ENCODE measurements around the gene ZNF606. TPM values are rescaled to one million over a fixed set of nuclear protein-coding genes. Genes with fewer than 3 reads are reported as not detected.
"Not testable (repeated sequence)": the region's sequence is repeated elsewhere in the genome, so short reads cannot be mapped to it uniquely, and the experiment has no call there.

Gene ZNF606
- total RNA-seq, 1 experiment from 2014 or later, result 30.2 TPM

DNA sequence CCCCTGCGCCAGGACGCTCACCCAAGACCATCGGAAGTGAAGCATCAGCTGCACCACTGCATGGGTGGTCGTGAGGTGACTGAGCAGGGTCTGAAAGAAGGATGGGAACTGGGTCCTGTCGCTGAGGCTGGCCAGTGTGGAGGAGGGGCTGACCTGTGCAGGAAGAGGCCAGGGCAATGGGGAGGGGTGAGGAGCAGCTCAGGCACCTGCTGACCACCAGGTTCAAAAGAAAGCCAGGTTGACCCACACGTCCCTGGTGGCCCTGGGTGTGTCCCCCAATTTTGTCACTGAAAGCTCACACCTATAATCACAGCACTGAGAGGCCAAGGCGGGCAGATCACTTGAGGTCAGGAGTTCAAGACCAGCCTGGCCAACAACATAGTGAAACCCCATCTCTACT, 17.5 kb upstream of the ZNF606 start:
- no peak for DNase-seq (ENCODE audit: low spot score)
- in situ Hi-C loops (cut with HindIII; ENCODE audit: low sequenced_read_pairs), result no loop called here

DNA sequence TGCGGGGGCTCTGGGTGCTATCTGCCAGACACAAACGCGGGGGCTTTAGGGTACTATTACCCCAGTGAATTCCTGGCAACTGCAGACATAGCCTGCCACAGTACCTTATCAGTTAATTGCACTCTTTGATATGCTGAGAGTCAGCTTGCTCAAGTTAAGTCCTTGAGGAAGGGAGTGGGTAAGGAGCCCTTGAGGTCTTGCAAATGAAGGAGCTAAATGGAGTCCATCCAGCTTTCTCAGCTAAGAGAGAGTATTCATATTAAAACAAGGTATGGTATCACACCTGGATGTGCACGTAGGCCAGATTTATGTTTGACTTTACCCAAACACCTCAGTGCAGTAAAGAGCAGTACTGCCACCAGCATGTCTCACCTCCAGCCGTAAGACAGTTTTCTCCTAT, 11.5 kb upstream of the ZNF606 start:
- DNase-seq (ENCODE audit: low spot score), result no peak
- in situ Hi-C loops (cut with HindIII; ENCODE audit: low sequenced_read_pairs), result no loop called here

DNA sequence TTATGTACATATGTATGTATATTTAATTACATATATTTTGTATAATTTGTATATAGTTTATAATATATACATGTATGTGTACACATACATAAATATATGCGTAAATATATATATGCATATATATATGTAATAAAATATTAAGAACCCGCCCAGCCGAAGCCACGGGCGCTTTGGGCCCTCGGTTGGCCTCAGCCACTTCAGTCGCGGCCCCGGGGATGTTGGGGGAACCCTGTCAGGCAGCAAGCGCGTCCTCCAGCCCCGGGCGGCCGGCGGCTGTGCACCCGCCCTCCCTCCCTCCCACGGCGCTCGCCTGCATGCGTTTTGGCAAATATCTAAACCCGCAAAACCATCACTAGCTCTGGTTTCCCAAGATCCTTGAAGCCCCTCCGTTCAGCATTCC, 7.9 kb upstream of the ZNF606 start:
- in situ Hi-C loops (cut with HindIII; ENCODE audit: low sequenced_read_pairs), result no loop called here
- no peak for DNase-seq (ENCODE audit: low spot score)

DNA sequence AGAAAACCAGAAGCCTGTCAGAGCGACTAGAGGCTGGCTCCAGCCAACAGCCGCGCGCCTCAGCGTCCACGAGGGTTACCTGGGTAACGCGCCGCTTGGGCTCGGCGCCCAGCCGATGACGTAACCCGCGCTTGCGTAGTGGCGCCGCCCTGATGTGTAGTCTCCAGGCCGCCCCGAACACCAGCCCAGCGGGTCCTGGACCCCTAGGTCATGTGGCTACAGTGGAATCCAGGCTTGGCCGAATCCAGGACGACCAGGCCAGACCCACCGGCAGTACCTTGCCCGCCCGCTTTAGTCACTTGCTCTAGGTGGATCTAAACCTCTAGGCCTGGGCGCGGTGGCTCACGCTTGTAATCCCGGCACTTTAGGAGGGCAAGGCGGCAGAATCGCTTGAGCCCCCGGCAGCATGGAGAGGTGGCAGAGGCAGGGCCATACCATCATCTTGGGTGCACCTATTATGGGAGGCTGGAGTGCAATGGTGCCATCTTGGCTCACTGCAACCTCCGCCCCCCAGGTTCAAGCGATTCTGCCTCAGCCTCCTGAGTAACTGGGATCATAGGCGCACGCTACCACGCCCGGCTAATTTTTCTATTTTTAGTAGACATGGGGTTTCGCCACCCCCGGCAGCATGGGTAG, 7.2 kb upstream of the ZNF606 start:
- peak; percentile 92 for DNase-seq (ENCODE audit: low spot score)
- in situ Hi-C loops (cut with HindIII; ENCODE audit: low sequenced_read_pairs), result no loop called here

DNA sequence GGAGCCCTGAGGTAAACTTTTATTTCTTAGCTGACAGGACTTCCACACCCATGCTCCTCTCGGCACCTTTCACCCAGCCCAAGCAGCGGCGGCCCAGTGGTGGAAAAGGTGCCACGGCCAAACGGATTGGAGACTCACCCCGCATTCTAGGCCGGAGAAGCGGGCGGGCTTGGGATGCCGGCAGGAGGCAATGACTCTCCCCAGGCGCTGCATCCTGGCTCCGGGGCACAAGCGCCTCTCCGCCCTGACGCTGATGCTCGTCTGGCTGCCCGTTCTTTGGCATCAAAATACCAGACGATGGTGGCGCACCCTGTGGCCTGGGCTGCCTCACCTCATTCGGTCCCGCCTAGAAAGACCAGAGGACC, 6.7 kb upstream of the ZNF606 start:
- in situ Hi-C loops (cut with HindIII; ENCODE audit: low sequenced_read_pairs), result no loop called here
- DNase-seq (ENCODE audit: low spot score), result no peak

DNA sequence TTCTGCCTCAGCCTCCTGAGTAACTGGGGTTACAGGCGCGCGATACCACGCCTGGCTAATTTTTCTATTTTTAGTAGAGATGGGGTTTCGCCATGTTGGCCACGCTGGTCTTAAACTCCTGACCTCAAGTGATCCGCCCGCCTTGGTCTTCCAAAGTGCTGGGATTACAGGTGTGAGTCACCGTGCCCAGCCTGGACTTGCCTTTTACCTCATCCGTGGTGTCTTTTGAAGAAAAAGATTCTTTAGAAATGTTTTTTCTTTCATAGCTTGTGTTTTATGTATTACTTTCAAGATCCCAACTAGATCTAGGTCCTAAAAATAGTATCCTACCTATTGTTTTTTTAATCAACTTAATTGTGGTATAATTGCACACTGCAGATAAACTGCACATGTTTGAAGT, 6.3 kb upstream of the ZNF606 start:
- in situ Hi-C loops (cut with HindIII; ENCODE audit: low sequenced_read_pairs); DNase-seq (ENCODE audit: low spot score): not testable (repeated sequence)

DNA sequence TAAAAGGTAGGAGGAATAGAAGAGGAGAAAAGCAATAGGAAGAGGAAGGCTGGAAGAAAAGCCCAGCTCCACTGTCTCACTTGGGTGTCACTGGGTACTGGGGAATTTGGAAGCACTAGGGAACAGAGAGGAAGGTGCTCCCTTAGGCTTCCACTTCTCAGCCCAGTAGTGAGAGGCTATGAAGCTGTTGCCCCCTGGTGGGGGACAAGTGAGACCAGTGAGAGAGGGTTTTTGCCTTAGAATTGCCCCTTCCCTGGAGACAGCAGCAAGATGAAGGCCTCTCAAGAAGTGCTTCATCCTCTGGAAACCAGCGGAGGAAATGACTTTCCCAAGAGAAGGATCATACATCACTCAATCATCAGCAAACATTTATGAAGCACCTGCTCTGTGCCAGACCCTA, 4.7 kb upstream of the ZNF606 start:
- in situ Hi-C loops (cut with HindIII; ENCODE audit: low sequenced_read_pairs), result no loop called here

DNA sequence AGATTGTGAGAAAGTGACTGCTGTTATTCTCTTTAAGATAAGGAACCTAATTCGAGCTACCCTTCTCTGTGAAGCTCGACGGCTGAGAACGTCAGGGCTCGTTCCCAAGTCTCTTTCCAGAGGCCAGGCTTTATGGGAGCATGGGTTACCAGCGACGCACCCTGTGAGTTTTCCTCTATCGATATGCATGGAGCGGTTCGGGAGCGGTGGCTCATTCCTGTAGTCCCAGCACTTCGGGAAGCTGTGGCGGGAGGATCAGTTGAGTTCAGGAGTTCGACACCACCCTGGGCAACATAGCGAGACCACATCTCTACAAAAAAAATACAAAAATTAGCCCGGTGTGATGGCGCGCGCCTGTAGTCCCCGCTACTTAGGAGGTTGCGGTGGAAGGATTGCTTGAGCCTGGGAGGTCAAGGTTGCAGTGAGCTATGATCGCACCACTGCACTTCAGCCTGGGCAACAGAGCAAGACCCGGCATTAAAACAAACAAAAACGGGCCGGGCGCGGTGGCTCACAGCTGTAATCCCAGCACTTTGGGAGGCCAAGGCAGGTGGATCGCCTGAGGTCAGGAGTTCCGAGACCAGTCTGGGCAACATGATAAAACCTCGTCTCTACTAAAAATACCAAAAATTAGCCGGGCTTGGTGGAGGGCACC, 681 bp upstream of the ZNF606 start:
- peak; percentile 30 for DNase-seq (ENCODE audit: low spot score)
- in situ Hi-C loops (cut with HindIII; ENCODE audit: low sequenced_read_pairs), result no loop called here

More for the DNA sequence above, 4.7 kb upstream of the ZNF606 start:
- no peak for DNase-seq (ENCODE audit: low spot score)

DNA sequence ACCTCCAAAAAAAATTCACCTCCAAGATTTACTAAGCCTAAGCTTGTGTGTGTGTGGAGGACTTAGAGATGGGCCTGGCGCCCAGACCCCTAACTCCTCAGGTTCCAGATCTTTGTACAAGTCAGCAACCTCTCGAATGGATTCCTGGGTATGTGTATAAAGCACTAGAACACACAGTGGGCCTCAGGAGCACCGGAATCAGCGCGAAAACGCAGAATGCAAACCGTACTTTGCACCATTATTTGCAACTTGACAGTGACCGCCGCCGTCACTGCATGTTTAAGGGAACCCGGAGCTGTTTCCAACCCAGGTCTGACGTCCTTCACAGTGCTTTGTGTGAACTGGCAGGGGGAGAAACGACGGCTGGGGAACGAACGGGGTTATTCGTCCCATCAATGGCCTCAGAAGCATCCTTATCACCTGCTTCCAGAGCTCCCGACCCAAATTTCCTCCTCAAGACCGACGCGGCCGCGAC, 688 bp downstream of the ZNF606 start:
- in situ Hi-C loops (cut with HindIII; ENCODE audit: low sequenced_read_pairs), result no loop called here
- DNase-seq (ENCODE audit: low spot score), result no peak

DNA sequence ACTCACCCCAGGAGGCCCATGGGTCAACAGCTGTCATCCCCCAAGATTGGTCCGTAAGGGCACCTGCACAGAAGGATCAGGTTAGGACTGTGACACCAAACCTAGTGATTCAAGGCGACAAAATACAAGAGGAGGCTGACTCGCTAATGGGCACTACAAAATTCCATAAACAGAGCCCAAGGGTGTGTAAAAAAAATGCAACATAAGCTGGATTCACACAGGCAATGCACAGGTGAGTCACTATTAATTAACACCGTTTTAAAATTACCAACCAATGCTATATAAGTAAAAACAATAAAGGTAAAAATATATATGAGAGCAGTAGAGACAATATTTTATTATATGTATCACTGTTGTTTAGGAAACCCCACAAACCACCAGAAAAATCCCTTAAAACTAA, 1.9 kb downstream of the ZNF606 start:
- in situ Hi-C loops (cut with HindIII; ENCODE audit: low sequenced_read_pairs), result no loop called here
- DNase-seq (ENCODE audit: low spot score), result no peak

DNA sequence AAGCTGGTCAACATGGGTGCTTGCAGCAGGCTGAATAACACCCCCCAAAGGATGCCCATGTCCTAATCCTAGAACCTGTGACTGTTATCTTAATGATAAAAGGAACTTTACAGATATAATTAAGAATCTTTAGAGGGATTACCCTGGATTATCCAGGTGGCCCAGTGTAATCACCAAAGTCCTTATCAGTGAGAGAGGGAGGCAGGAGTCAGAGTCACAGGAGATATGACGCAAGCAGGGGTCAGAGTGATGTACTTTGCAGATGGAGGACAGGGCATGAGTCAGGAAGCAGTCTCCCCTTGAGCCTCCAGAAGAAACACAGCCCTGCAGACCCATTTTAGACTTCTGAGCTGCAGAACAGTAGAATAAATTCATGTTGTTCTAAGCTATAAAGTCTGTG, 9.8 kb downstream of the ZNF606 start:
- in situ Hi-C loops (cut with HindIII; ENCODE audit: low sequenced_read_pairs), result no loop called here
- DNase-seq (ENCODE audit: low spot score), result no peak

DNA sequence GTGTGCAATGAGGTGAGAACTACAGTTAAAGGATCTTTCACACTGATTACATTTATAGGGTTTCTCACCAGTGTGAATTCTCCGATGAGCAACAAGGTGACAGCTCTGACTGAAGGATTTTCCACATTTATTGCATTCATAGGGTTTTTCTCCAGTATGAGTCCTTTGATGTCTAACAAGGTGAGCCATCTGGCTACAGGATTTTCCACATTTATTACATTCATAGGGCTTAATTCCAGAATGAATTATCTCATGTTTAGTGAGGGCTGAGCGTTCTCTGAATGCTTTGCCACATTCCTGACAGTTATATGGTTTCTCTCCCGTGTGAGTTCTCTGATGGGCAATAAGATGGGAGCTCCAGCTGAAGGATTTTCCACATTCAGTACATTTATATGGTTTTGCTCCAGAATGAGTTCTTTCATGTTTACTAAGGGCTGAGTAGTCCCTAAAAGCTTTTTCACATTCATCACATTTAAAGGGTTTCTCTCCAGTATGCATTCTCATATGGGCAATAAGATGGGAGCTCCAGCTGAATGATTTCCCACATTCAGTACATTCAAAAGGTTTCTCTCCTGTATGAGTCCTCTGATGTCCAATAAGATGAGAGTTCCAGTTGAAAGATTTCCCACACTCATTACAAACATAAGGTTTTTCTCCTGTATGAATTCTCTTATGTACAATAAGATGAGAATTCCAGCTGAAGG, 23.9 kb downstream of the ZNF606 start:
- no peak for DNase-seq (ENCODE audit: low spot score)
- in situ Hi-C loops (cut with HindIII; ENCODE audit: low sequenced_read_pairs), result no loop called here

DNA sequence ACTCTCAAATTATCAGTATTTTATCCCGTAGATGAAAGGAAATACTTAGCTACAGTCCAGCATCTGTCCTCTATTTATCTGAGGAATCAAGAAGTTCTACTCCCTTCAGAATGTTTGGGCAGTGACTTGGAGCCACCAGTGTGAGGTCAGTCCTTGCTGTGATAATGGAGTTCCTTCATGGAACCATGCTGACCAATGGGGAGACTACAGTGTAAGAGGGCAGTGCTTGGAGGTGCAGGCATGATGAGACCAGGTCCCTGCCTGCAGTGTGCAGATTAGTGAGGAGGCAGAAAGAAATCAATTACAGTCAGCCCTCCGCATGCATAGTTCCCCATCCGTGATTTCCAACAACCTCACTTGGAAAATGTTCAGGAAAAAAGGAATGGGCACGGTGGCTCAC, 28.2 kb downstream of the ZNF606 start, which contains the start of gene C19orf18:
TSS of gene C19orf18 (minus strand) at position 101 of the 400 bp plus-strand sequence. CDS start 102 bp downstream, outside the sequence.
- in situ Hi-C loops (cut with HindIII; ENCODE audit: low sequenced_read_pairs), result no loop called here
- DNase-seq (ENCODE audit: low spot score), result no peak

DNA sequence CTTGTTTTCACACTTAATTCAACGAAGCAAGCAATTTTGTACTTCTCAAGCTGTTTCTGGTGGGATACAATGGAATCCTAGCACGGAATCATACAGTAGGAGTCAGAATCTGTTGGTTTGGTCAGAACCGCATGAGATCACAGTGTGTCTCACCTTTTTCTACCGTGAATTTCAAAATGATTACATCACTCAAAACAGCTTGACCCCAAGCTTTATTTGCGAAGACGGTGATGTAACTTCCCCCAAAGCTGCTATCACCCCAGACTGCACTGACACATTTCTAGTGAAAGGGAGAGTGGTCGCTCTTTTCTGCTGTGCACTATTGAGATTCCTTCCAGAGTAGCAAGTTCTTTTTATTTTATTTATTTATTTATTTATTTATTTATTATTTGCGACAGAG, 37.9 kb downstream of the ZNF606 start:
- no peak for DNase-seq (ENCODE audit: low spot score)
- in situ Hi-C loops (cut with HindIII; ENCODE audit: low sequenced_read_pairs), result no loop called here

DNA sequence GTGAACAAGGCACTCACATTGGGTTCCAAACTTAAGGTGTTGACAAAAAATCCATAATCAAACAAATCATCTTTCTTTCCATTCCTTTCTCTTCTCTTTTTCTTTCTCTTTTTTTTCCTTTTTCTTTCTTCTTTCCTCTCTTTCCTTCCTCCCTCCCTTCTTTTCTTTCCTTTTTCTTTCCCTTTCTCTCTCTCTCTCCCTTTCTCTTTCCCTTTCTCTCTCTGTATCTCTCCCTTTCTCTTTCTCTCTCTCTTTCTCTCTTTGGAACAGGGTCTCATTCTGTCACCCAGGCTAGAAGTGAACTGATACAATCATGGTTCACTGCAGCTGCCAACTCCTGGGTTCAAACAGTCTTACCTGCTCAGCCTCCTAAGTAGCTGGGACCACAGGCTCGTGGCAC, 40.8 kb downstream of the ZNF606 start:
- DNase-seq (ENCODE audit: low spot score), result no peak
- in situ Hi-C loops (cut with HindIII; ENCODE audit: low sequenced_read_pairs), result no loop called here

DNA sequence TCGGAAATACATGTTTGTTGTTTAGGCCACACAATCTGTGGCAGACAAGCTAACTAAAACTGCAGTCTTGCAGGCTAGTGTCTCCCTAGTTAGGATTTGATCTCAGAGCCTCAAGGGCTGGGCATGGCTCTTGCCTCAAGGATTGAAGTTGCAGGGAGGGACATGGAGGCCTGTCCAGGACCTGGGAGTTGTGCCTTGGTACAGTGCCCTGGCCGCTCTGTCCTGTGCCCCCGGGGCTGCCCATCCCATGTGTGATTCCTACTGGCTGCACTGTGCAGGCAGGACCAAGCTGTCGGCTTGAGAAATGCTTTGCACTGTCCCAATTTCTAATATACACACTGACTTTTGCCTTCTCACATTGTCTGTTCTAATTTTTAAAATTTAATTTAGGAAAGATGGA, 47.6 kb downstream of the ZNF606 start:
- in situ Hi-C loops (cut with HindIII; ENCODE audit: low sequenced_read_pairs), result no loop called here

DNA sequence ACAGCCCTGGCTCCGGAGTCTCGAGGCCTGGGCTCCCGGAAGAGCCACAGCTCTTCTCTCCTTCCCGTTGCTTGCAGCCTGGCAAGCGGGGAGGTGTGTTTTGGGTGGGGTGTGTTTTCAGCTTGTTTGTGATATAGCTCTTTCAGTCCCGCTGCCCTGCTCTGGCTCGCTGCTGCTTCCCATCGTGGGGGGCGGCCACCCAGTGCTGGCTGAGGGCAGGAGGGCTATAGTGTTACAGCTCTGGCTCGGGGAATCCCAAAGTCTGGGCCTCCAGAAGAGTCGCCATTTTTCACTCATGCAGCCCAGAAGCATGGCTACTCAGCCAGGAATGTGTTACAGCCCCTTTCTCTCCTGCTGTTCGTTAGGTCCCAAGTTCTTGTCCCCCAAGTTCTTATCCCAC, 52.9 kb downstream of the ZNF606 start:
- no peak for DNase-seq (ENCODE audit: low spot score)
- in situ Hi-C loops (cut with HindIII; ENCODE audit: low sequenced_read_pairs), result no loop called here

More for the DNA sequence above, 47.6 kb downstream of the ZNF606 start:
- no peak for DNase-seq (ENCODE audit: low spot score)

DNA sequence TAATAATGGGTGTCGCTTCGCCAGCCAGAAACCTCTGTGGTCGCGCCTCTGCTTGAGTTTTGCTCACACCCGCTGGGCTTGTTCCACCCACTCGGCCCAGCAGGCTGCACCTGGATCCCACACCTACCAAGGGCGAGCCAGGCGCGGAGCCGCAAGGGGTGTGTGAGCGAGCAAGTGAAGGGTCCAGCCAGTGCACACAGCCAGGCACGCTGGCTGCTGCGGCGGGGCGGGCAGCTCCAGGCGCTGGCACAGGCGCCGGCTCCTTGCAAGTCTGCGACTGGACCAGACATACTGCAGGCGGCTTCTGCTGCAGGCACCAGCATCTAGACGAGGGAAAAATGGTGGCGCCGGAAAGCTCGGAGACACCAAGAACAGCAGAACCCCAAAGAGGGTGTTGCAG, 53.3 kb downstream of the ZNF606 start:
- in situ Hi-C loops (cut with HindIII; ENCODE audit: low sequenced_read_pairs), result no loop called here
- DNase-seq (ENCODE audit: low spot score), result no peak

DNA sequence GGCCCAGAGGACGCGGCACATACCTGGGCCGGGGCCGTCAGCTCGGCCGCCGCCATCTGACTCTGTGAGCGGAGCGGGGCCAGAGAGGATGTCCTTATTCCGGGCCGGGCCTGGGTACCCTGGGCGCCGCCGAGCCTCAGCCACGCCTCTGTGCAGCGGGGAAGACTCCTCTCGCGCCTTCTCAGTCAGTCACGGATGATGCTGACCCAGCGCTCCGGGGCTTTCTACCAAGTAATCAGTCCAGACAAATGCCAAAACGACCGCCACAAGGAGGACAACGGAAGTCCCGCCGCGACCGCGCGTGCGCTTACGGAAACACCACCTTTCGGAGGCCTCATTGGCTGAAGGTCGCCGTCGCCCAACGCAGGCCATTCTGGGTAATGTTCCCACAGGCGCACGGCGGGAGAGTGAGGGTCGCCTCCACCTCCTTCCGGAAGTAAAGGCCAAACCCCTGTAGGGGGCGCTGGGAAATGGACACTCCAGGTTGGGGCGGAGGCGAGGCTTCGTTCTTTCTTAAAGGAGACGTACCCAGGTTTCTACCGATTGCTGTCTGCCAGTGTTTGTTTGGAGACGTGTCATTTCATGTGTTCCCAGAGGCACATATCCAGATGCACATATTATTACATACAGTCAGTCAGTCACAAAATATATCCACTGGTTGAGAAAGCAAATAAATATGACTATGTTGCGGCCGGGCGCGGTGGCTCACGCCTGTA, 55.0 kb downstream of the ZNF606 start, which contains the start of gene ZNF256:
TSS of gene ZNF256 (minus strand) at position 288 of the 716 bp plus-strand sequence. CDS start at position 56, 232 bp downstream.
- DNase-seq (ENCODE audit: low spot score), result peak; percentile 98
- in situ Hi-C loops (cut with HindIII; ENCODE audit: low sequenced_read_pairs), result no loop called here

DNA sequence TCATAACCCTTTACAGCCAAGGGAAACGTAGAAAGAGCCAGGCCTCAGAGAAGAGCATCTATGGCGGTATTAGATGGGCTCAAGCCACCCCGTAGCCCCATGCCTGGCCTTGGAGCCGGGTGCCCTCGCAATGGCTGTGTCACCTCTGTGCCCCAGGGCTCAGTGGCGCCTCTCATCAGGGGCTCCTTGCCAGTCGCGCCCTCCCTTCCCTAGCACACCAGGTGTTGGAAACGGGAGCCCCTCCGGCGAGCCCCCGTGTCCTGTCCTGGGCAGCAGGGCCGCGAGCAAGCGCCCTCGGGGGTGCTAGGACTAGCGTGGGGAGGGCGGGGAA, 55.6 kb downstream of the ZNF606 start:
- in situ Hi-C loops (cut with HindIII; ENCODE audit: low sequenced_read_pairs), result no loop called here
- DNase-seq (ENCODE audit: low spot score), result no peak

Data from G401 (cell line).